Measurements from ENCODE around the gene LYST. TPM values are rescaled to one million over a fixed set of nuclear protein-coding genes. Genes with fewer than 3 reads are reported as not detected.
A peak's percentile ranks its signal among the peaks of the same experiment; 100 is the strongest.

The LYST gene
- total RNA-seq, 1 donor from 2014 or later: 16.4 TPM

DNA sequence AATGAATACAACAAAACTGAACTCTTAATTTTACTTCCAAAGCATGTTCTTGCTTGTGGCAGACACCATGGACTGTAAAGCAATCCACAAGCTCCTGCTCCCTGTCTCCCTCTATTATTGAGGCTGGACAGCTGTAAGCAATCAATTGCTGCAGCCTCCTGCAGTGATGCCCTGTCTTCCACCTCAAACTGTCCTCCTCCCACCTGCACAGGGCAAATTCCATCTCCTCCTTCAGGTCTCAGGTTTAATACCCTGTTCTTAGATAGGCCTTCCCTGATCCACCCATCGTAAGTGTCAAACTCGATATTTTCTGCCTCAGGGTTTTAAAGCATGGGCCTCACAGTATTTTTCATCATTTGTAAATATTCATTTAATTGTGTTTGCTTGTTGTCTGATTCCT lies 81.8 kb downstream of the LYST start:
- Mint-ChIP-seq H3K4me3 (ENCODE audit: unreplicated experiment) (no peak overlapping the region), H3K4me1 (ENCODE audit: low read depth) (peaks cover 11% of the 10 kb centered on the region), H3K27me3 (ENCODE audit: low read depth) (no peaks in the 10 kb centered on the region), H3K9me3 (ENCODE audit: low read depth) (no peaks in the 10 kb centered on the region), H3K27ac (ENCODE audit: unreplicated experiment) (no peak overlapping the region), H3K36me3 (ENCODE audit: low read depth) (peaks cover 2% of the 10 kb centered on the region)
- TF ChIP-seq, protein P1, sequence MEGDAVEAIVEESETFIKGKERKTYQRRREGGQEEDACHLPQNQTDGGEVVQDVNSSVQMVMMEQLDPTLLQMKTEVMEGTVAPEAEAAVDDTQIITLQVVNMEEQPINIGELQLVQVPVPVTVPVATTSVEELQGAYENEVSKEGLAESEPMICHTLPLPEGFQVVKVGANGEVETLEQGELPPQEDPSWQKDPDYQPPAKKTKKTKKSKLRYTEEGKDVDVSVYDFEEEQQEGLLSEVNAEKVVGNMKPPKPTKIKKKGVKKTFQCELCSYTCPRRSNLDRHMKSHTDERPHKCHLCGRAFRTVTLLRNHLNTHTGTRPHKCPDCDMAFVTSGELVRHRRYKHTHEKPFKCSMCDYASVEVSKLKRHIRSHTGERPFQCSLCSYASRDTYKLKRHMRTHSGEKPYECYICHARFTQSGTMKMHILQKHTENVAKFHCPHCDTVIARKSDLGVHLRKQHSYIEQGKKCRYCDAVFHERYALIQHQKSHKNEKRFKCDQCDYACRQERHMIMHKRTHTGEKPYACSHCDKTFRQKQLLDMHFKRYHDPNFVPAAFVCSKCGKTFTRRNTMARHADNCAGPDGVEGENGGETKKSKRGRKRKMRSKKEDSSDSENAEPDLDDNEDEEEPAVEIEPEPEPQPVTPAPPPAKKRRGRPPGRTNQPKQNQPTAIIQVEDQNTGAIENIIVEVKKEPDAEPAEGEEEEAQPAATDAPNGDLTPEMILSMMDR (IDR thresholded peaks at IDR 0.05): no peak
- no peak for DNase-seq (ENCODE audit: low spot score)

DNA sequence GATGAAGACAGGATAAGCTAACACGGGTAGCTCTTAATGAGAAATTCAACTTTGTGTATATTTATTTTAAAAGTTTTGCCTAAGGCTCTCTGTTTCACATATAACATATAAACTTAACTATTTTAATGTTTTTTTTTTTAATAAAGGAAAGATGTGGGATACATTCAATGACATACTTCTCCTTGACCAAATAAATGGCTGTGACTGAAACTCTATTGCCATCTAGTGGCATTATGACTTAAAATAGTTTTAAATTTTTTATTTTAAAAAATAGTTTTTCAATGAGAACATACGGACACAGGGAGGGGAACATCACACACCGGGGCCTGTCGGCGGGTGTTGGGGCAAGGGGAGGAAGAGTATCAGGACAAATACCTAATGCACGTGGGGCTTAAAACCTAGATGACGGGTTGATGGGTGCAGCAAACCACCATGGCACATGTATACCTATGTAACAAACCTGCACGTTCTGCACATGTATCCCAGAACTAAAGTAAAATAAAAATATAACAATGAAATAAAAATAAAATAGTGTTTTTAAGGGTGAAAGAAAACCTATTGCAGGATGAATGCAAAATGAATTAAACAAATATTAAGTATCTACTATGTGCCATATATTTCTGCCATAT lies 83.4 kb downstream of the LYST start:
- no peak for DNase-seq (ENCODE audit: low spot score)
- H3K4me3 Mint-ChIP-seq (ENCODE audit: unreplicated experiment): no peak overlapping the region
- no peaks in the 10 kb centered on the region for H3K27me3 Mint-ChIP-seq (ENCODE audit: low read depth)
- H3K4me1 Mint-ChIP-seq (ENCODE audit: low read depth): peaks cover 11% of the 10 kb centered on the region
- TF ChIP-seq, protein P1 (IDR thresholded peaks at IDR 0.05): peak; percentile 88
- H3K27ac Mint-ChIP-seq (ENCODE audit: unreplicated experiment): peak overlapping the region; percentile 17
- no peaks in the 10 kb centered on the region for H3K9me3 Mint-ChIP-seq (ENCODE audit: low read depth)
- H3K36me3 Mint-ChIP-seq (ENCODE audit: low read depth): peaks cover 3% of the 10 kb centered on the region

DNA sequence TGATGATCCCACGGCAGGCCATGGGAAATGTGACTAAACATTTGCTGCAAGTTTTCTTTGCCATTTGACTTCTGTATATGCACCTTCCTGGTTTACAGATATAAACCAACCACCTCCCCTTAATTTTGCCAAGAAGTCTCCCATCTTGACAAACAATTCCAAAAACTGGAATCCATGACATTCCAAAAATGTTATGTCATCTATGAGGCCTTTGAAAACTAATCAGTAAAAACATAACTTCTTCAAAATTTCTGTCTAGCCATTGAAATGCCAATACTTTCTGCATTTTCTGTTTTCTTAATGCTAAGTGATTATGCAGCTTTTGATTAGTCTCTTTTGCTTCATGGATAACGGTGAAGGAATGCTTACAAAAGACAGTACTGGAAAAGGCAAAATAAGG lies 84.1 kb downstream of the LYST start:
- Mint-ChIP-seq H3K36me3 (ENCODE audit: low read depth) (peaks cover 3% of the 10 kb centered on the region), H3K27ac (ENCODE audit: unreplicated experiment) (peak overlapping the region; percentile 17), H3K4me1 (ENCODE audit: low read depth) (peaks cover 11% of the 10 kb centered on the region), H3K27me3 (ENCODE audit: low read depth) (no peaks in the 10 kb centered on the region), H3K9me3 (ENCODE audit: low read depth) (no peaks in the 10 kb centered on the region), H3K4me3 (ENCODE audit: unreplicated experiment) (no peak overlapping the region)
- TF ChIP-seq, protein P1 (IDR thresholded peaks at IDR 0.05): no peak
- DNase-seq (ENCODE audit: low spot score): no peak

DNA sequence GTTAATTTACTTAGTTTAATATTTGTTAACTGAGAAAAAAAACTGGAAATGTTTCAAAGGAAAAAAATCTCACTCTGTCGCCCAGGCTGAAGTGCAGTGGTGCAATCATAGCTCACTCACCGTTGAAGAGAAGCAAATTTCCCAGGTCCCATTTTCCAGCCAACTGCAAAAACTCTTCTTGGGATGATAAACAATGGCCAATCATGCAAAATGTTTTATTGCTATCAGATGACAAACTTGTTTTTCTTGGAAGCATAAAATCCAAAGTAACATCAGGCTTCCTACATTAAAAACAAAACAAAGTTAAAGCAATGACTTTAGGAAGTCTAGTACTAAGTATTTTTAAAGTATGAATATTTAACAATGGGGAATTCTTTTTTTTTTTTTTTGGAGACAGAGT lies 84.9 kb downstream of the LYST start:
- Mint-ChIP-seq H3K9me3 (ENCODE audit: low read depth) (no peaks in the 10 kb centered on the region), H3K4me3 (ENCODE audit: unreplicated experiment) (no peak overlapping the region), H3K27me3 (ENCODE audit: low read depth) (no peaks in the 10 kb centered on the region), H3K27ac (ENCODE audit: unreplicated experiment) (no peak overlapping the region), H3K36me3 (ENCODE audit: low read depth) (peaks cover 3% of the 10 kb centered on the region), H3K4me1 (ENCODE audit: low read depth) (peaks cover 11% of the 10 kb centered on the region)
- TF ChIP-seq, protein P1 (IDR thresholded peaks at IDR 0.05): no peak
- DNase-seq (ENCODE audit: low spot score): no peak

DNA sequence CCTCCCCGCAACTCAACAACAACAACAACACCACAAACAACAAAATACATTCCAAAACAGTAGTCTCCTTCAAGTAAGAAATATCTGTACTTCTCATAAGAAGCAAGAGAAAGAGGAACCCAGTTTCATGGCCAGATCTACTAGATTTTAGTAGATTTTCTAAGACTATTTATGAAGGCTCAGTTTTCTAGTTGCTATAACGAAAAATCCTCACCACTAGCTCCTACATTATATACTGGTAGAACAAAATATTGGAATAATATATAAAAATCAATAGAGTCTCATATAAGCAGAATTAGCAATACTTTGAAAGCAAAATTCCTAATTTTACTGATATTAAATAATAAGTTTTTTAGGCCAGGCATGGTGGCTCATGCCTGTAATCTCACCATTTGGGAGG lies 86.9 kb downstream of the LYST start:
- Mint-ChIP-seq H3K27me3 (ENCODE audit: low read depth) (no peaks in the 10 kb centered on the region), H3K4me1 (ENCODE audit: low read depth) (peaks cover 11% of the 10 kb centered on the region)

More for the DNA sequence above, 86.9 kb downstream of the LYST start:
- TF ChIP-seq, protein P1 (IDR thresholded peaks at IDR 0.05): no peak
- Mint-ChIP-seq H3K27ac (ENCODE audit: unreplicated experiment) (no peak overlapping the region), H3K9me3 (ENCODE audit: low read depth) (no peaks in the 10 kb centered on the region), H3K36me3 (ENCODE audit: low read depth) (peaks cover 2% of the 10 kb centered on the region), H3K4me3 (ENCODE audit: unreplicated experiment) (no peak overlapping the region)
- no peak for DNase-seq (ENCODE audit: low spot score)
